Stomach (tissue), 4 donors: Measurements from ENCODE around the gene ARFIP1.

Experiments
- POLR2A ChIP-seq, 4 donors: fragments of 450-650 bp; IDR thresholded peaks; one replicate each; pipeline ENCODE4 v1.6.1; 2016; ENCODE audit warnings: antibody characterized with exemption in 4 of 4, control low read depth in 2 of 4, mild to moderate bottlenecking in 1 of 4, moderate library complexity in 1 of 4
- POLR2AphosphoS5 ChIP-seq, 3 donors: sonication (generic); formaldehyde crosslinking; IDR thresholded peaks; one replicate each; pipeline ENCODE4 v1.6.1; 2016; ENCODE audit warnings: antibody characterized with exemption in 3 of 3
- TF ChIP-seq, protein P1 (sequence below), 7 experiments: fragments of 450-650 bp in 4 of 7; fragments of 200-600 bp in 3 of 7; sonication (generic) in 3 of 7; IDR thresholded peaks; one replicate each; pipeline ENCODE4 v1.5.1; 2016 to 2019; ENCODE audit warnings: antibody characterized with exemption in 7 of 7, control low read depth in 2 of 7, mild to moderate bottlenecking in 1 of 7

- TF ChIP-seq, protein P1, sequence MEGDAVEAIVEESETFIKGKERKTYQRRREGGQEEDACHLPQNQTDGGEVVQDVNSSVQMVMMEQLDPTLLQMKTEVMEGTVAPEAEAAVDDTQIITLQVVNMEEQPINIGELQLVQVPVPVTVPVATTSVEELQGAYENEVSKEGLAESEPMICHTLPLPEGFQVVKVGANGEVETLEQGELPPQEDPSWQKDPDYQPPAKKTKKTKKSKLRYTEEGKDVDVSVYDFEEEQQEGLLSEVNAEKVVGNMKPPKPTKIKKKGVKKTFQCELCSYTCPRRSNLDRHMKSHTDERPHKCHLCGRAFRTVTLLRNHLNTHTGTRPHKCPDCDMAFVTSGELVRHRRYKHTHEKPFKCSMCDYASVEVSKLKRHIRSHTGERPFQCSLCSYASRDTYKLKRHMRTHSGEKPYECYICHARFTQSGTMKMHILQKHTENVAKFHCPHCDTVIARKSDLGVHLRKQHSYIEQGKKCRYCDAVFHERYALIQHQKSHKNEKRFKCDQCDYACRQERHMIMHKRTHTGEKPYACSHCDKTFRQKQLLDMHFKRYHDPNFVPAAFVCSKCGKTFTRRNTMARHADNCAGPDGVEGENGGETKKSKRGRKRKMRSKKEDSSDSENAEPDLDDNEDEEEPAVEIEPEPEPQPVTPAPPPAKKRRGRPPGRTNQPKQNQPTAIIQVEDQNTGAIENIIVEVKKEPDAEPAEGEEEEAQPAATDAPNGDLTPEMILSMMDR (IDR thresholded peaks at IDR 0.05), result no peak
- TF ChIP-seq POLR2A (IDR thresholded peaks at IDR 0.05), result no peak
- TF ChIP-seq POLR2AphosphoS5 (IDR thresholded peaks at IDR 0.05), result peak in 1 of 3 donors; percentile 55
Observed at GRCh38 chr4:152935143-152935542, 155.4 kb downstream of the ARFIP1 start.
